GM18909 (cell line): ENCODE results near the gene TNFRSF21.
"Not testable (repeated sequence)": the region's sequence is repeated elsewhere in the genome, so short reads cannot be mapped to it uniquely, and the experiment has no call there.

ENCODE experiments used
- ATAC-seq: cut with Tn5 transposase; IDR thresholded peaks from one replicate; pipeline ENCODE4 v1.9.1; 2021; ENCODE audit warnings: mild to moderate bottlenecking; ENCODE audit not compliant: unreplicated experiment, poor library complexity

Gene TNFRSF21, protein sequence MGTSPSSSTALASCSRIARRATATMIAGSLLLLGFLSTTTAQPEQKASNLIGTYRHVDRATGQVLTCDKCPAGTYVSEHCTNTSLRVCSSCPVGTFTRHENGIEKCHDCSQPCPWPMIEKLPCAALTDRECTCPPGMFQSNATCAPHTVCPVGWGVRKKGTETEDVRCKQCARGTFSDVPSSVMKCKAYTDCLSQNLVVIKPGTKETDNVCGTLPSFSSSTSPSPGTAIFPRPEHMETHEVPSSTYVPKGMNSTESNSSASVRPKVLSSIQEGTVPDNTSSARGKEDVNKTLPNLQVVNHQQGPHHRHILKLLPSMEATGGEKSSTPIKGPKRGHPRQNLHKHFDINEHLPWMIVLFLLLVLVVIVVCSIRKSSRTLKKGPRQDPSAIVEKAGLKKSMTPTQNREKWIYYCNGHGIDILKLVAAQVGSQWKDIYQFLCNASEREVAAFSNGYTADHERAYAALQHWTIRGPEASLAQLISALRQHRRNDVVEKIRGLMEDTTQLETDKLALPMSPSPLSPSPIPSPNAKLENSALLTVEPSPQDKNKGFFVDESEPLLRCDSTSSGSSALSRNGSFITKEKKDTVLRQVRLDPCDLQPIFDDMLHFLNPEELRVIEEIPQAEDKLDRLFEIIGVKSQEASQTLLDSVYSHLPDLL

DNA sequence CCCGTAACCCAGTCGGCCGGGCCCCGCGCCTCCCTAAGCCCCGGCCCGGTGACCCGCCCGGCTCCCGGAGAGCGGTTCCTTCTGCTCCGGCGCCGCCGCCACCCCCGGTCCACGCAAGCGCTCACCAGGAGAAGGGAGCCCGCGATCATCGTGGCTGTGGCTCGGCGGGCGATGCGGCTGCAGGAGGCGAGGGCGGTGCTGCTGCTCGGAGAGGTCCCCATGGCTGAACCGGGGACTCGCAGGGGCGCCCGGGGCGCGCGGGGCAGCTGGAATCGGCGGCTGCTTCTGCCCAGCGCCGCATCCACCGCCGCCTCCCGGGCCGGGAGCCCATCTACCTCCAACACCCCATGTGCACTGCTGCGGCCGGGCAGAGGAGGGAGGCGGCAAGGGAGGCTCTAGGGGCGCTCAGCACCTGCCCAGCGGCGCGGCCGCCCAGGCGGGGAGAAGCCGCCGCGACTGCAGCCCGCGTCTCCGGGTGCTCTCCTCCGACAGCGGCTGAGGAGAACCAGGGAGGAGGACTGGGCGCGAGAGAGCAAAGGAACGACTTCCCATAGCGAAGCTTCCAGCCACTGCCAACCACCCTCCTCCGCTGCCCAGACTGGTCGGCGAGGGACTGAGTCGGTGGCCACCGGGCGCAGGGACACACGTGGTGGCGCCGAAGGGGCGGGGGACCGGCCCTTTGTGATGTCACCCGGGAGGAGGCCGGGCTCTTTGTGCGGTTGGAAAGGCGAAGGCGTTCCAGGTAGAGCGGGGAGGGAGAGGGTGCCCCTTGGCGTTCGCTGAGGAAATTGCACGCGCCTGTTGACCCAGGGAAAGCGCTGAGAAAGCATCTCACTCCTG is at the start of gene TNFRSF21:
TSS of gene TNFRSF21 (minus strand) at position 615 of the 840 bp plus-strand sequence. CDS start at position 221, 394 bp downstream.
- peak; percentile 99 for ATAC-seq

DNA sequence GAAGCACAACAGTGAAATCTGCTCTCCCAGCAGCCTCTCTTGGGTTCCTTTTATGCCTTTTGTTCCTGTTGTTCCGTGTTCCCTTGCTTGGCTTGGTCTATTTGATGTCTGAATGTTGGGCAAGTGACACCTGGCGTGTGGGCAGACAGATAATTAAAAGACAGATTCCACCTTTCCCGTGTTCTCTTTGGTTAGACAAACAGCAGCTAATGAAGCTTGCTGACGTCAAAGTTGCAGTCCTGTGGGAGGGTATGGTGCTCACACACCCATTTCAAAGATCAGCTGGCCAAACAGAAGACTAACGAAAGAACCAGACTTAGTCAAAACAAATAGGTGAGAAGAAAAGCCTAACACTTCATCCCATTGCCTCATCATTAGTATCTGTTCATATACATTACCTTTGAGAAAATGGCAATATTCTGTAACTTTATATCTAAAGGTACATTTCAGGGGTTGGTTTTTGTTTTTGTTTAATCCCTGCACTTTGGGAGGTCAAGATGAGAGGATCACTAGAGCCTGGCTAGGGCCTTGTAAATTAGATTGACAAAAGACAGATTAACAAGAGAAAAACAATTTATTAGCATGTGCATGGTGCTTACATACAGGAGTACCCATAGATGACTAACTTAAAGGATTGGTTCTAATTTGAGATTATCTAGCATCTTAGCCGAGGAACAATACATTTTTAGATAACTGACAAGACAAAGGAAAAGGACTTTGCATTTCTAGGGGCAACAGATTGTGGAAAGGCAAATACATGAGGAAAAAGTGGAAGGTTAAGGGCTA is 48.9 kb upstream of the TNFRSF21 start:
- no peak for ATAC-seq

DNA sequence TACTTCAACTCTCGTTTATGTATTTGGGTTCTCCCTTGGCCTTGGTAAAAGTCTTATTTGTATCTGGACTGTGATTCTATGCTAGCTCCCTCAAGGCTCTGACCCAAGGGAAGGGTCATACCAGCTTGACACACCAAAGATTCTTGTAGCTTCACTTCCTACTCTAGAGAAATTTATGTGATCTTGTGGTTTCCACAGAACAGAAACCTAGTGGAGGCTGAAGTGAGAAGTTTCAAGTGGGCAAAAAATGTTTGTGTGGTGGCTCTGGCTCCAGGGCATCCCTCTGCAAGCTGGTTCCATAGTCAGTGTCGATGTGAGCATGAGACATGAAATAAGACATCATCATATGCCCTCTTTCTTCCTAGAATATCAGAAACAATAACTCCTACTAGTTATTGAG is 48.1 kb upstream of the TNFRSF21 start:
- peak; percentile 80 for ATAC-seq

DNA sequence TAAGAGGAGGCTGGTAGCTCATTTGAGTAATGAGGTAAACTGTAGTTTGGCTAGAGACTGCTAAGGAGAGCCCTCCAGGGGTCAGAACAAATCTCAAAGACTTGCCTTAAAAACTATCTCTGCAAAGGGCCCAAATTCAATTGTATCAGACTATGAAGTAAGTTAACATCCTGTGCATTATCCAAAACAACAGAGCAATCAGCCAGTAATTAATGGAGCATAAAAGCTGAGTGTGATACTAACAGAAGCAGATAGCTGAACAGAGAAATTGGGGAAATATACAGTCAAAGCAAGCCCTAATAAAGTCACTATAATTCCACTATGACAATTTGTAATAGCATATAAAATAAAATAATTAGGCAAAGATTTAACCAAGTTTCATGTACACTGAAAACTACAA is 45.8 kb upstream of the TNFRSF21 start:
- ATAC-seq = no peak

DNA sequence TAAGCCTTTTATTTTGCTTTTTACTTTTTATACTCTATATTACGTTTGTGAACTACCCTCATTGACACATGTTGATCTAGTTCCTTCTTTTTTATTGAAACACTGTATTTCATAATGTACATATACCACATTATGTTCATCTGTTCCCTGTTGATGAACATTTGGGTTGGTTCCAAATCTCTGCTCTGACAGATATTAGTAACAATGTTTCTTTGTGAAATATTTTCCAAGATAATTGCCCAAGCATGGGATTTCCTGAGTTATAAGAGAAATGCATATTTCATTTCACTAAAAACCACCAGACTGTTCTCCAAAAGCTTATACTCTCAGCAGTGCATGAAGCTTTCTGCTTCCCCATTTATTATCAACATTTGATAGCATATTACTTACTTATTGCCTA is 44.2 kb upstream of the TNFRSF21 start:
- ATAC-seq = no peak

DNA sequence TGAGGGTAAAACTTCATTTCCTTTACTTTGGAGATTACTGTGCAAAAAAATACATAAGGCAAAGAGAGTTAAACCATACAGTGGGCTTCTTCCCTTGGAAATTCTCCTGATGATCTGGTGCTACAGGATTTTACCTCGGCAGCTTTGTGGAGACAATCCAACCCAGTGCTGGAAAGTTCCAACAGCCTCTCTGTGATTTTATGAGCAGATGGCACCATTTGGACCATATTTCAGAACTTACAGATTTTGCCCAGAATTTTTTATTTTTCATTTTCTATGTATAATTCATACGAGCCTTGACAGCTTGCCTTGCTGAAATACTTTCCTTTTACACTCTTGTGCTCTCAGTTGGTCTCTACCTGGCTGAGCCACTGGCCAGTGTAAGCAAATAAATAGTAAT is 43.3 kb upstream of the TNFRSF21 start:
- no peak for ATAC-seq

DNA sequence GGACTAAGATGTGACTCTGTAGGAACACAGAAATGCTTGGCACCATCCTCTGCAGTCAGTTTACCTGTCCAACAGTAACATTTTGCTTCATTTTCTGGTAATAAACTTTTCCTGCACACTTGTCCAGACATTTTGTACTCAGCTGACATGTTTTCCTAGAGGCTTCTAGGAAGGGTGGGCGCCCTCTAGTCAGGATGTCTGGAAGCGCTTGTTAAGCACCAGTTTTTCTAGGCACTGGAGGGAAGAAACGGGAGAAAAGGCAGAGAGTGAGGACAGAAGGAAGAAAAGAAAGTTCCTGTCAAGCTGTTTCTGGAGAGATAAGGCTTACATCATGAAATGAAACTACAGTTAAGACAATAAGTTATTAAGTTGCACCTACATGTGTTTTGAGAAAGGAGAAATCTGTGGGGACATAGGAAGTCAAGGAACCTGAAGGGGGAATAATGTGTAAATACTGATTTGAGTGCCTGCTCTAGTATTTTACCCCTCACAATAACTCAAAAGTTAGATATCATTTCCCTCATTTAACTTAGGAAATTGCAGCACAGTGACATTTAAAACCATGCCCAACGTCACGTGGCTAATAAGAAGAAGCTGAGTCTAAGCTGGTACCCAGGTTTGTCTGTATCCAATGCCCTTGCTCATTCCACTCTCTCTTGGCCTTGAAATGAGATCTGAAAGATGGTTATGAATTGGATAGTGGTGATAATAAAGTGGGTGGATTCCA is 42.7 kb upstream of the TNFRSF21 start:
- ATAC-seq = no peak

DNA sequence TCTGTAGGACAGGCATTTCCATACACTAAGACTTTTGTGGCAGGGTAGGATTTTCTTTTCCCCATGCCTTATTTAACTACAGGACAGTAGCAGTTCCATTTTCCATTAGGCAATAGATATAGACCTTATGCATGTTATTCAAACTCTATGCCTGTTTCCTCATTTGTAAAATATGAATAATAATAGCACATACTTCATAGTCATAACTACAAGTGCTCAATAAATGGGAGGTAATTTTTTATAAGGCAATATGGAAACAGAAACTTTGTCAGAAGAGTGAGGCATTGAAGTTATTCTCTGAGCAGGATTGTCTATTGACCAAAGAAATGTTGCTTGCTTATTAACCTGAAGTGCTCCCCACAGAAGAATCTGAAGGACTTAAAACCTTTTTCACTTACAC is 41.9 kb upstream of the TNFRSF21 start:
- no peak for ATAC-seq

DNA sequence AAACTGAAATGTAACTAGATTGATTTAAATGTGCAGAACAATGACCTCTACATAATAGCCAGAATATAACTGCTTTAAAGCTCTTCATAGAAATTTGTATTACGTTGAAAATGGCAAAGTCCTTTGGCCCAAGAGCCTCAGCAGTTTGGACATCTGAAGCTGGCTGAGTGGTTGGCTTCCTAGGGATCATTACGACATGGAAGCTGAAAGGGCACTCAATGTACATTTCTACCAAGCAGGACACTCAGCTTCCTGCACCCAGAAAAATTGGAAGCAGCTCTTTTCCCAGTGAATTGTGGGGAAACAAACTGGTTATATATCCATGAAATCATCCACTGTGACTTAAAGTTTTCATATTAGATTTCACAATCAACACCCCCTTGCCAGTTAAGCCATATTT is 40.2 kb upstream of the TNFRSF21 start:
- ATAC-seq = no peak

DNA sequence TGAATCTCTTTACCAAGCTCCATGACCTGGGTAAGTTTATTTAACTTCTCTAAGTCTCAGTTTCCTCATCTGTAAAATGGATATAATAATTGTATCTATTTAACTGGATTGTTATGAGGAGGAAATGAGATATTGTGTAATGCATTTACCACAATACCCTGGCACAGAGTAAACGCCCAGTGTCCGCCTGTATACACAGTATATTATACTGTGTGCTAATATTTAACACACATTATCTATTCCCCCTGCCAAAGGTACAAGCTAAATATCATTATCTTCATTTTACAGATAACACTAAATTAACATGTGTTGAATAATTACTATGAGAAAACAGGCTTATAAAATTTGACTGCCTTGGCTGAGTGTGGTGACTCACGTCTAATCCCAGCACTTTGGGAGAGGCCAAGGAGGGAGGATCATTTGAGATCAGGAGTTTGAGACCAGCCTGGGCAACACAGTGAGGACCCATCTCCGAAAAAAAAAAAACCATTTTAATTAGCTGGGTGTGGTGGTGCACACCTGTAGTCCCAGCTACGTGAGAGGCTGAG is 38.7 kb upstream of the TNFRSF21 start:
- no peak for ATAC-seq

DNA sequence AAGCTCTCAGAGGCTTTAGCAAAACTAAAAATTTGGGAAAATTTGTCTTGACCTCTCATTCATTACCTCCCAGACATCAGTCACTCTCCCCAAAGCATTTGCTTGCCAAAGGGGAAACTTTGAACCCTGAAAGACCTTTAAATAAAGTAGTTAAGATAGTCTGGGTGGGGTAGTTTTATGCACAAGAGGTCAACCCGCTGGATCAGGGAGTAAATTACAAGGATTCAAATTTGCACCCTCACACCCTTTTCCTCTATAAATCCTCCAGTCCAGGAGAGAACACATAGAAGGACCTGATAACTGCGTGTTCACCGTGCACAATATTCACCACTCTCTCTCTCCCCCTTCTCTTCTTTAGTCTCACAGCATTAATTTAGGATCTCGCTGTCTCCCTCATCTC is 36.1 kb upstream of the TNFRSF21 start:
- ATAC-seq = no peak

DNA sequence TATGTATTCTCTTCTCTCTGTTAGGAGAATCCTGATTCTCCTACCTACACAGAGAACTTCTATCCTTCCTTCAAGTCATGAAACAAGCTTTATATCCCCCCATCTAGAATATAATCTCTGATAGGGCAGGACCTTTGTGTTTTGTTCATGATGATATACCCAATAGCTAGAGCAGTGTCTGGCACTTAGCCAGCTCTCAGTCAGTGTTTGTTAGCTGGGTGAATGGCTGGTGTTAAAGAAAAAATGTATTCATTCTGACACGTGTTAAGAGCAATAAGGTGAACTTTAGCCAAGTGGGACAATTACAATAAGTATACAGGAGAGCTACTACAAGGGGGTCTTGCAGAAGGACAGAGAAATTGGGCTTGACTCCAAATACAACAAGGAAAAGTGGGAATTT is 34.3 kb upstream of the TNFRSF21 start:
- no peak for ATAC-seq

DNA sequence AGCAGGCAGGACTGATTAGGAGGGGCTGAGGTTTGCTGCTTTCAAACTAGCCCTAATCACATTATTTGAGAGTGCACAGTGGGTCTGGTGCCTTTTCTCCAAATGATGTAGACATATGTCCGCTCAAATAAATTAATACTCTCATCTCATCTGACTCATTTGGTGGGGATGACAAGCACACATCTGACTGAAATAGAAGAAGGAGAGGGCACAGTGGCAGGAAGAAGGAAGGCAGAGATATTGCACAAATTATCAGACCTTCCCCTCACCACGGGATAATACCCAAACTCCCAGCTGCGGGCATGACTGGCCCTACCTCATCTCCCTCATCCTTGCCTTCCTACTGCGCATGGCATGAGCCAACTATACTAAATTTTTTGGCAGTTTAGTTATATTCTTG is 33.9 kb upstream of the TNFRSF21 start:
- no peak for ATAC-seq

DNA sequence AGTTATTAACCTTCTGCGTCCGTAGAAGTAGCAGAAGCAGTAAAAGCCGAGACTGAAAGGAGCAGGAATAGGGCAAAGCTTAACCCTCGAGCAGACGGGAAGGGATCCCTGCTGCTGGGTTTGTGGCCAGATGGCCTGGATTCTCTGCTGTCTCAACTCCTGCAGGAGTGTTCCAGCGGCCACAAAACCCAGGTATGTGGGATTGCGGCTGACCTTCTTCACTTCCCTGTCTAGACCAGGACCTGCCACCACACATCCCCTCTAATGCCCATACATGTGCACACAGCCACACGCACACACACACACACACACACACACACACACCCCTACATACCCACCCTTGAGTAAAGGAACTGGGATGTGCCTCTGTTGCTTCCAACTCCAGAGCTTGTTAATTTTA is 33.1 kb upstream of the TNFRSF21 start:
- ATAC-seq = no peak

DNA sequence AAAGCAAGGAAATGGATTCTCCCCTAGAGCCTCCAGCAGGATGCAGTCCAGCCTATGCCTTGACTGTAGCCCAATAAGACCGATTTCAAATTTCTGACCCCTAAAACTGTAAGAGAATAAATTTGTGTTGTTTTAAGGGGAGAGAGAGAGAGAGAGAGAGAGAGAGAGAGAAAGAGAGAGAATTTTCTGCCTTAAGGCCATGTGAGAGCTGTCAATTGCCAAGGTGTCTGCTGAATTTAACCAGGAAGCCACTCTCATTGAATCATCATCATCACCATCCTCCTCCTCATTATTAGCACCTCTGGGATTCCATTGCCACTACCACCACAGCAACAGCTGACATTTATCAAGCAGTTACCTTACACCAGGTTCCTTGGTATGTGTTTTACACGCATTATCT is 27.8 kb upstream of the TNFRSF21 start:
- ATAC-seq = no peak

DNA sequence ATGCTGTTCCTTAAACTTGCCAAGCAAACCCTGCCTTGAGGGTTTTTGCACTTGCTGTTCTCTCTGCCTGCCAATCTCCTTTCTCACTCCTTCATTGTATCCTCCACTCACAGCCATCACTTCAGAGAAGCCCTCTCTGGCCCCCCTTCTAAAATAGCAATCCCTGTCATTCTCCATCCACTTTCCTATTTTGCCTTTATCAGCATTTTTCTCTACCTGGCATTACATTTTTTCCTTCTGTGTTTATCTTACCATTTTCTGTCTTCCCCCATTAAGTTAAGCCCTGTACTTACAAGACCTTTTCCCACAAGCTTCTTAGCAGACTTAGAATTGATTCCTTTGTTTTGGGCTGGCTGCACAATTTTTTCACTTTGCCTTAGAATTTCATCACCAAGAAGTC is 26.6 kb upstream of the TNFRSF21 start:
- ATAC-seq = no peak

DNA sequence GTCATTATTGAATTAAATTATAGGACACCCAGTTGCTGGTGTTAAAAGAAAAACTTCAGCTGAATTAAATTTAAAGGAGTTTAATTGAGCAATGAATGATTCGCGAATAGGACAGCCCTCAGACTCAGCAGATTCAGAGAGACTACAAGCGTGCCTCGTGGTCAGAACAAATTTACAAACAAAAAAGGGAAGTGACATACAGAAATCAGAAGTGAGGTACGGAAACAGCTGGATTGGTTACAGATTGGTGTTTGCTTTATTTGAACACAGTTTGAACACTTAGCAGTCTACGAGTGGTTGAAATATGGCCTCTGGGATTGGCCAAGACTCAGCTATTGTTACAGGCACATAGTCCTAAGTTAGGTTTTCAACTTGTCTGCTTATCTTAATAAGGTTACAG is 25.8 kb upstream of the TNFRSF21 start:
- peak; percentile 98 for ATAC-seq

DNA sequence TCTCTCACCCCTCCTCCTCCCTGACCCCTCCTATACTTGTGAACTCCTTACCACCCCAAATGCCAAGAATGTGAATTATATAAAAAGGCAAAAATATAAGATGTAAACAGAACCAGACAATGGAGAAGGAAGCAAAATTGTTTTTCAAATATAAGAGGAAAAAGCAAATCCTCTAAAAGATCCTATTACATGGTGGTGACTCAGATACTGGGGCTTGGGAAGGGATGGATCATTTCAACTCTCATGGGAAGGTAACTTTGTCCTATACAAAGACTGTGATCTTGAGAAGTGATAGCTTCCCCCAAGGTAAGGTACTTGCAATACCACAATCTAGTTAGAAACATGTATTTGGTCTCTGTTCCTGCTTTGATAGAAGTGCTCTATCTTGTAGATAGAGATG is 24.6 kb upstream of the TNFRSF21 start:
- no peak for ATAC-seq

DNA sequence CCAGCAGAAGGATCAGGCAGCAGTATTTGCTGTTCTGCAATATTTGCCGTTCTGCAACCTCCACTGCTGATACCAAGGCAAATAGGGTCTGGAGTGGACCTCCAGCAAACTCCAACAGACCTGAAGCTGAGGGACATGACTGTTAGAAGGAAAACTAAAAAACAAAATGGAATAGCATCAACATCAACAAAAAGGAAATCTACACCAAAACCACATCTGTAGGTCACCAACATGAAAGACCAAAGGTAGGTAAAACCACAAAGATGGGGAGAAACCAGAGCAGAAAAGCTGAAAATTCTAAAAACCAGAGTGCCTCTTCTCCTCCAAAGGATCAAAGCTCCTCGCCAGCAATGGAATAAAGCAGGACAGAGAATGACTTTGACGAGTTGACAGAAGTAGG is 18.9 kb upstream of the TNFRSF21 start:
- ATAC-seq = not testable (repeated sequence)
